Breast epithelium (tissue), 3 donors: ENCODE results near the gene DDOST.

Experiments used
- POLR2A ChIP-seq: fragments of 450-650 bp; IDR thresholded peaks from one replicate; pipeline ENCODE4 v1.6.1; 2016; ENCODE audit warnings: antibody characterized with exemption, mild to moderate bottlenecking, moderate library complexity
- POLR2AphosphoS5 ChIP-seq, 3 donors: sonication (generic); formaldehyde crosslinking; IDR thresholded peaks; one replicate each; pipeline ENCODE4 v1.6.1; 2017; ENCODE audit warnings: antibody characterized with exemption in 3 of 3
- TF ChIP-seq, protein P1 (sequence below), 3 donors: fragments of 450-650 bp; IDR thresholded peaks; one replicate each; pipeline ENCODE4 v1.5.1; 2016 to 2017; ENCODE audit warnings: antibody characterized with exemption in 3 of 3, mild to moderate bottlenecking in 3 of 3, moderate library complexity in 3 of 3

DNA sequence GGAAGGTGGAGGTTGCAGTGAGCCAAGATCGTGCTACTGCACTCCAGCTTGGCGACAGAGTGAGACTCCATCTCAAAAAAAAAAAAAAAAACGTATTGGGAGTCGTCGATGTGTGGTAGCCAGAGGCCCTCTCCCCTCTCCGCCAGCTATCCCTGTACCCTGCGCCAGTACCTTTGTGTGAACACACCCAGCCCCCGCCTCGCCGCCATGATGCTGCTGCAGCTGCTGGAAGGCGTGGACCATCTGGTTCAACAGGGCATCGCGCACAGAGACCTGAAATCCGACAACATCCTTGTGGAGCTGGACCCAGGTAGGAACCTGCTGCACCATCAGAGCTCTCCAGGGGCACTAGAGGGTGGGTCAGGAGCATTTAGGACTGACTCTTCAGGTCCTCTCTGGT lies 15.8 kb downstream of the DDOST start:
- TF ChIP-seq, protein P1, sequence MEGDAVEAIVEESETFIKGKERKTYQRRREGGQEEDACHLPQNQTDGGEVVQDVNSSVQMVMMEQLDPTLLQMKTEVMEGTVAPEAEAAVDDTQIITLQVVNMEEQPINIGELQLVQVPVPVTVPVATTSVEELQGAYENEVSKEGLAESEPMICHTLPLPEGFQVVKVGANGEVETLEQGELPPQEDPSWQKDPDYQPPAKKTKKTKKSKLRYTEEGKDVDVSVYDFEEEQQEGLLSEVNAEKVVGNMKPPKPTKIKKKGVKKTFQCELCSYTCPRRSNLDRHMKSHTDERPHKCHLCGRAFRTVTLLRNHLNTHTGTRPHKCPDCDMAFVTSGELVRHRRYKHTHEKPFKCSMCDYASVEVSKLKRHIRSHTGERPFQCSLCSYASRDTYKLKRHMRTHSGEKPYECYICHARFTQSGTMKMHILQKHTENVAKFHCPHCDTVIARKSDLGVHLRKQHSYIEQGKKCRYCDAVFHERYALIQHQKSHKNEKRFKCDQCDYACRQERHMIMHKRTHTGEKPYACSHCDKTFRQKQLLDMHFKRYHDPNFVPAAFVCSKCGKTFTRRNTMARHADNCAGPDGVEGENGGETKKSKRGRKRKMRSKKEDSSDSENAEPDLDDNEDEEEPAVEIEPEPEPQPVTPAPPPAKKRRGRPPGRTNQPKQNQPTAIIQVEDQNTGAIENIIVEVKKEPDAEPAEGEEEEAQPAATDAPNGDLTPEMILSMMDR (IDR thresholded peaks at IDR 0.05), result no peak
- TF ChIP-seq POLR2AphosphoS5 (IDR thresholded peaks at IDR 0.05), result no peak
- TF ChIP-seq POLR2A, result no peak
